H1 (cell line): ENCODE data around the gene CLCF1. TPM values are rescaled to one million over a fixed set of nuclear protein-coding genes. Genes with fewer than 3 reads are reported as not detected.
A peak's percentile ranks its signal among the peaks of the same experiment; 100 is the strongest.

Experiments
- CTCF ChIA-PET: fragments of 300-600 bp; sonication (Branson Sonifier 250); formaldehyde crosslinking; loops from one replicate; lab custom pipeline; 2021; ENCODE audit not compliant: partially characterized antibody; lab: Charles Lee
- POLR2A ChIA-PET: fragments of 300-600 bp; sonication (Branson Sonifier 250); formaldehyde crosslinking; loops from one replicate; lab custom pipeline; 2021; ENCODE audit warnings: inconsistent platforms; ENCODE audit not compliant: partially characterized antibody; lab: Charles Lee
- DNase-seq, 2 experiments: peaks; one replicate each; pipeline versions ENCODE4 v3.0.0 to v3.0.0-alpha.2; 2010 to 2022; ENCODE audit warnings: low spot score in 2 of 2, low read depth in 1 of 2, mixed read lengths in 1 of 2
- FAIRE-seq: peaks from 2 replicates; lab custom pipeline; 2011; peaks lifted over from hg19 to GRCh38; lab: Jason Lieb, UNC
- H2AFZ ChIP-seq: 2 replicates; pipeline ENCODE4 v1.8.1; 2012; ENCODE audit warnings: low read length, inconsistent platforms
- H2AK5ac ChIP-seq: 2 replicates; pipeline ENCODE4 v1.6.1; 2013; ENCODE audit warnings: low read depth, low read length
- H2BK120ac ChIP-seq: replicated peaks from 2 replicates; pipeline ENCODE3; 2013; ENCODE audit warnings: low read depth, low read length, inconsistent platforms
- H2BK12ac ChIP-seq: 2 replicates; pipeline ENCODE4 v1.6.1; 2013; ENCODE audit warnings: low read depth, low read length
- H2BK15ac ChIP-seq: 2 replicates; pipeline ENCODE4 v1.6.1; 2013; ENCODE audit warnings: low read length
- H2BK20ac ChIP-seq: 2 replicates; pipeline ENCODE4 v1.6.1; 2013; ENCODE audit warnings: low read length
- H2BK5ac ChIP-seq: 2 replicates; pipeline ENCODE4 v1.6.1; 2013; ENCODE audit warnings: low read depth, low read length
- H3K14ac ChIP-seq: 2 replicates; pipeline ENCODE4 v1.6.1; 2013; ENCODE audit warnings: inconsistent platforms; ENCODE audit not compliant: insufficient read length
- H3K18ac ChIP-seq: 2 replicates; pipeline ENCODE4 v1.6.1; 2013; ENCODE audit warnings: low read length; ENCODE audit errors: extremely low read depth
- H3K23ac ChIP-seq: 2 replicates; pipeline ENCODE4 v1.6.1; 2013; ENCODE audit warnings: inconsistent platforms; ENCODE audit not compliant: insufficient read length
- H3K23me2 ChIP-seq: 2 replicates; pipeline ENCODE4 v1.6.1; 2013; ENCODE audit warnings: low read depth, low read length
- H3K27ac ChIP-seq: 2 replicates; pipeline ENCODE4 v1.6.1; 2011; ENCODE audit warnings: low read depth, low read length, inconsistent platforms
- H3K27me3 ChIP-seq, 4 experiments: replicated peaks in 1 of 4; 1 replicate in 1 of 4; 2 replicates in 3 of 4; pipeline versions ENCODE4 v1.6.1 to v1.8.1; 2011 to 2013; ENCODE audit warnings: low read length in 3 of 4, mild to moderate bottlenecking in 3 of 4, inconsistent platforms in 2 of 4, mixed read lengths in 2 of 4, moderate library complexity in 1 of 4; ENCODE audit not compliant: control insufficient read depth in 3 of 4, insufficient read depth in 3 of 4; ENCODE audit errors: extremely low read depth in 1 of 4
- H3K36me3 ChIP-seq, 4 experiments: 2 replicates each; pipeline versions ENCODE4 v1.6.1 to v1.8.1; 2011 to 2013; ENCODE audit warnings: mild to moderate bottlenecking in 4 of 4, low read length in 3 of 4, moderate library complexity in 2 of 4, control low read depth in 1 of 4, inconsistent platforms in 1 of 4; ENCODE audit not compliant: insufficient read depth in 4 of 4, control insufficient read depth in 2 of 4
- H3K4ac ChIP-seq: replicated peaks from 2 replicates; pipeline ENCODE3; 2013; ENCODE audit warnings: low read length, low read depth, mixed read lengths, inconsistent platforms; ENCODE audit not compliant: insufficient read length
- H3K4me1 ChIP-seq, 4 experiments: replicated peaks in 1 of 4; 1 replicate in 1 of 4; 2 replicates in 3 of 4; pipeline versions ENCODE4 v1.6.1 to v1.8.1; 2011 to 2013; ENCODE audit warnings: low read length in 3 of 4, inconsistent platforms in 2 of 4, mixed read lengths in 1 of 4; ENCODE audit not compliant: insufficient read depth in 4 of 4, control insufficient read depth in 3 of 4
- H3K4me2 ChIP-seq, 2 experiments: 2 replicates each; pipeline versions ENCODE4 v1.6.1 to v1.8.1; 2011 to 2013; ENCODE audit warnings: low read depth in 2 of 2, low read length in 2 of 2, control low read depth in 1 of 2, inconsistent platforms in 1 of 2, mild to moderate bottlenecking in 1 of 2; ENCODE audit not compliant: insufficient read depth in 1 of 2
- H3K4me3 ChIP-seq, 4 experiments: fragments of 200-600, 300-600 bp in 1 of 4; sonication (generic), shearing (Covaris generic), sonication (Bioruptor Twin) in 1 of 4; 2 replicates each; pipeline versions ENCODE4 v1.5.1 to v1.8.1; 2011 to 2016; ENCODE audit warnings: low read length in 4 of 4, low read depth in 3 of 4, control low read depth in 2 of 4, inconsistent platforms in 2 of 4, mild to moderate bottlenecking in 2 of 4, mixed read lengths in 1 of 4, moderate library complexity in 1 of 4; ENCODE audit not compliant: insufficient read depth in 2 of 4; ENCODE audit errors: extremely low read depth in 1 of 4
- H3K56ac ChIP-seq: replicated peaks from 2 replicates; pipeline ENCODE3; 2013; ENCODE audit warnings: low read depth, mild to moderate bottlenecking, mixed read lengths, low read length, inconsistent platforms; ENCODE audit not compliant: insufficient read length
- H3K79me1 ChIP-seq: 2 replicates; pipeline ENCODE4 v1.6.1; 2013; ENCODE audit warnings: low read depth, low read length, control low read depth
- H3K79me2 ChIP-seq, 2 experiments: 2 replicates each; pipeline versions ENCODE4 v1.6.1 to v1.8.1; 2012 to 2013; ENCODE audit warnings: low read length in 2 of 2, mild to moderate bottlenecking in 2 of 2, inconsistent platforms in 1 of 2; ENCODE audit not compliant: insufficient read depth in 2 of 2, control insufficient read depth in 1 of 2
- H3K9ac ChIP-seq, 4 experiments: replicated peaks in 1 of 4; 1 replicate in 1 of 4; 2 replicates in 3 of 4; pipeline versions ENCODE4 v1.6.1 to v1.8.1; 2011 to 2013; ENCODE audit warnings: low read depth in 3 of 4, low read length in 3 of 4, control low read depth in 2 of 4, mild to moderate bottlenecking in 2 of 4, moderate library complexity in 2 of 4, inconsistent platforms in 1 of 4; ENCODE audit errors: extremely low read depth in 1 of 4
- H3K9me3 ChIP-seq, 2 experiments: 2 replicates each; pipeline versions ENCODE4 v1.6.1 to v1.8.1; 2012 to 2013; ENCODE audit warnings: mild to moderate bottlenecking in 2 of 2, moderate library complexity in 2 of 2, control low read depth in 1 of 2, inconsistent platforms in 1 of 2, low read depth in 1 of 2, low read length in 1 of 2, mixed read lengths in 1 of 2; ENCODE audit not compliant: insufficient read depth in 2 of 2
- H4K20me1 ChIP-seq, 2 experiments: replicated peaks in 1 of 2; 2 replicates each; pipeline versions ENCODE3 to v1.8.1; 2011 to 2013; ENCODE audit warnings: inconsistent platforms in 2 of 2, low read length in 2 of 2, mild to moderate bottlenecking in 1 of 2; ENCODE audit not compliant: insufficient read depth in 2 of 2, control insufficient read depth in 1 of 2
- H4K5ac ChIP-seq: 2 replicates; pipeline ENCODE4 v1.6.1; 2013; ENCODE audit warnings: low read length, low read depth, mixed read lengths, inconsistent platforms; ENCODE audit not compliant: insufficient read length
- H4K8ac ChIP-seq: 2 replicates; pipeline ENCODE4 v1.8.0; 2013; ENCODE audit warnings: mild to moderate bottlenecking, moderate library complexity, low read length, inconsistent platforms; ENCODE audit not compliant: insufficient read depth; ENCODE audit errors: extremely low read depth
- H4K91ac ChIP-seq: replicated peaks from 2 replicates; pipeline ENCODE3; 2013; ENCODE audit warnings: low read length, mixed read lengths, inconsistent platforms; ENCODE audit not compliant: insufficient read length
- ASH2L ChIP-seq: fragments of 200-600, 300-600 bp; sonication (generic); IDR thresholded peaks from one replicate; pipeline ENCODE4 v1.7.1; 2017; ENCODE audit warnings: low read length
- E2F6 ChIP-seq: IDR thresholded peaks from 2 replicates; pipeline ENCODE4 v1.6.1; 2012; ENCODE audit warnings: inconsistent platforms
- KDM4A ChIP-seq: IDR thresholded peaks from one replicate; pipeline ENCODE4 v1.7.1; 2012; ENCODE audit warnings: low read depth, mild to moderate bottlenecking, moderate library complexity, low read length, inconsistent platforms; ENCODE audit not compliant: severe bottlenecking
- RBBP5 ChIP-seq: IDR thresholded peaks from 2 replicates; pipeline ENCODE4 v1.7.1; 2012; ENCODE audit warnings: low read depth, mild to moderate bottlenecking, inconsistent platforms, low read length, moderate library complexity, borderline replicate concordance
- TEAD4 ChIP-seq: IDR thresholded peaks from 2 replicates; pipeline ENCODE4 v1.6.1; 2012; ENCODE audit warnings: low read depth, low read length, inconsistent platforms, mixed read lengths
- WGBS, 2 experiments: shearing (Covaris generic) in 1 of 2; methylation state at CpG; one replicate each; pipeline versions ENCODE4 v1.1.6 to v1.1.7; 2013 to 2015; ENCODE audit warnings: low lambda C conversion rate in 2 of 2, mixed read lengths in 2 of 2, inconsistent platforms in 1 of 2, low coverage in 1 of 2, missing lambda C conversion rate in 1 of 2; ENCODE audit not compliant: insufficient replicate concordance in 2 of 2, insufficient coverage in 1 of 2, insufficient read length in 1 of 2; ENCODE audit errors: extremely low coverage in 1 of 2, missing lambda C conversion rate in 1 of 2; 5-methylcytosine and 5-hydroxymethylcytosine counted together
- polyA plus RNA-seq, 7 experiments: library from polyadenylated mRNA; depleted of rRNA in 3 of 7; stranded (reverse) in 5 of 7; unstranded in 2 of 7; fragments of >200 nt in 5 of 7; fragments of 200-250 nt in 2 of 7; gene quantifications; 1 replicate in 5 of 7; 2 replicates in 1 of 7; 4 replicates in 1 of 7; pipeline versions ENCODE4 v1.2.1 to v1.2.3, GENCODE V29; 2011 to 2013; ENCODE audit warnings: missing spikeins in 2 of 7, mixed read lengths in 2 of 7
- total RNA-seq: library from RNA; stranded (reverse); fragmentation: NEBNext Ultra II Directional; extraction: Animal tissue kit (Norgen Biotek cat#: 25700); gene quantifications from 2 replicates; pipeline ENCODE4 v1.2.1, GENCODE V29; 2021

Gene CLCF1
- total and polyA plus RNA-seq, 2 of the 8 experiments (the other 6 are each of a cell fraction or from before 2014, with no cell fraction given): 0.32 to 1.2 TPM

- H4K91ac ChIP-seq: no peak overlapping the region
- H2BK15ac ChIP-seq: no peak overlapping the region
- no peak overlapping the region for H3K14ac ChIP-seq
- no peaks in the 10 kb centered on the region for H3K36me3 ChIP-seq
- H3K4me3 ChIP-seq: peak overlapping the region; percentile 46 to 77 (median 54)
- H2AK5ac ChIP-seq: no peak overlapping the region
- no peak overlapping the region for H2BK120ac ChIP-seq
- no peak for FAIRE-seq
- no peak overlapping the region for H3K27ac ChIP-seq
- peak overlapping the region; percentile 87 to 96 for H3K4me2 ChIP-seq
- POLR2A ChIA-PET: interaction anchor here (0.9 to 2.1 kb wide), 10 partner anchors 7 to 258 kb away, joined by 3 to 11 read pairs (median 4); partner anchors contain the start of gene POLD4
- no peak overlapping the region for H2AFZ ChIP-seq
- H3K79me2 ChIP-seq: no peaks in the 10 kb centered on the region
- peak in 1 of 2 experiments; percentile 62 for DNase-seq
- peaks cover 0 to 5% of the 10 kb centered on the region in 2 experiments for H4K20me1 ChIP-seq
- H3K79me1 ChIP-seq: no peaks in the 10 kb centered on the region
- H4K5ac ChIP-seq: no peak overlapping the region
- peaks cover 0 to 41% (median 37%) of the 10 kb centered on the region in 4 experiments; a peak in 6 of 7 replicates for H3K4me1 ChIP-seq
- H2BK5ac ChIP-seq: no peak overlapping the region
- H3K4ac ChIP-seq: no peak overlapping the region
- H3K18ac ChIP-seq: peak overlapping the region; percentile 48
- H3K9ac ChIP-seq: peak overlapping the region in 1 of 4 experiments; percentile 53; a peak in 1 of 7 replicates
- CTCF ChIA-PET: interaction anchor here (0.6 to 34.8 kb wide), 9 partner anchors 9 to 649 kb away, joined by 3 to 1305 read pairs (median 11); partner anchors contain the start of genes POLD4, PPP1CA and RAD9A
- H3K27me3 ChIP-seq: peaks cover 7 to 65% (median 54%) of the 10 kb centered on the region in 4 experiments
- H4K8ac ChIP-seq: no peak overlapping the region
- WGBS, 2 experiments: 0% methylated on average over 4 of the region's 78 CpGs; no CpG with 5 or more reads in 1 of the 2 experiments
- H3K9me3 ChIP-seq: no peaks in the 10 kb centered on the region
- H2BK20ac ChIP-seq: no peak overlapping the region
- no peak overlapping the region for H2BK12ac ChIP-seq
- H3K56ac ChIP-seq: no peak overlapping the region
- TF ChIP-seq KDM4A (peak; percentile 73), TEAD4 (no peak), E2F6 (peak; percentile 29; the same call in 1 of the 2 replicates), ASH2L (peak; percentile 8), RBBP5 (peak; percentile 27; the same call in 1 of the 2 replicates)
- H3K23ac ChIP-seq: no peak overlapping the region
- H3K23me2 ChIP-seq: peaks cover 25% of the 10 kb centered on the region; the same call in 1 of the 2 replicates
Observed at GRCh38 chr11:67372321-67372992, 941 bp downstream of the CLCF1 start.
